ENCODE results near the gene ATP2B2. TPM values are rescaled to one million over a fixed set of nuclear protein-coding genes. Genes with fewer than 3 reads are reported as not detected.
"Not testable (repeated sequence)": the region's sequence is repeated elsewhere in the genome, so short reads cannot be mapped to it uniquely, and the experiment has no call there.

ATP2B2 gene
- polyA plus RNA-seq, 1 donor: 6.6 TPM

- DNase-seq (ENCODE audit: low read depth): no peak
Measured at GRCh38 chr3:10384541-10385360, 120.6 kb downstream of the ATP2B2 start.

- DNase-seq (ENCODE audit: low read depth): no peak
Measured at GRCh38 chr3:10383850-10384248, 121.5 kb downstream of the ATP2B2 start.

GRCh38 chr3:10382892-10383849 is 122.2 kb downstream of the ATP2B2 start:
- DNase-seq (ENCODE audit: low read depth): no peak

GRCh38 chr3:10382445-10382844 is 122.9 kb downstream of the ATP2B2 start:
- not testable (repeated sequence) for DNase-seq (ENCODE audit: low read depth)

- DNase-seq (ENCODE audit: low read depth): no peak
Measured at GRCh38 chr3:10381336-10381735, 124.0 kb downstream of the ATP2B2 start.

- DNase-seq (ENCODE audit: low read depth): no peak
Measured at GRCh38 chr3:10380906-10381305, 124.5 kb downstream of the ATP2B2 start.

- DNase-seq (ENCODE audit: low read depth): no peak
Measured at GRCh38 chr3:10379961-10380360, 125.4 kb downstream of the ATP2B2 start.

GRCh38 chr3:10379161-10379560 is 126.2 kb downstream of the ATP2B2 start:
- no peak for DNase-seq (ENCODE audit: low read depth)

- no peak for DNase-seq (ENCODE audit: low read depth)
Measured at GRCh38 chr3:10378742-10379141, 126.6 kb downstream of the ATP2B2 start.

- no peak for DNase-seq (ENCODE audit: low read depth)
Measured at GRCh38 chr3:10378246-10378645, 127.1 kb downstream of the ATP2B2 start.

GRCh38 chr3:10377148-10377725 is 128.1 kb downstream of the ATP2B2 start:
- no peak for DNase-seq (ENCODE audit: low read depth)

- DNase-seq (ENCODE audit: low read depth): no peak
Measured at GRCh38 chr3:10376353-10376752, 129.0 kb downstream of the ATP2B2 start.

GRCh38 chr3:10375296-10376053 is 129.9 kb downstream of the ATP2B2 start:
- DNase-seq (ENCODE audit: low read depth): no peak

GRCh38 chr3:10374311-10374710 is 131.1 kb downstream of the ATP2B2 start:
- no peak for DNase-seq (ENCODE audit: low read depth)

- DNase-seq (ENCODE audit: low read depth): no peak
Measured at GRCh38 chr3:10373686-10374261, 131.6 kb downstream of the ATP2B2 start.

- DNase-seq (ENCODE audit: low read depth): no peak
Measured at GRCh38 chr3:10371789-10372188, 133.6 kb downstream of the ATP2B2 start.

- no peak for DNase-seq (ENCODE audit: low read depth)
Measured at GRCh38 chr3:10371167-10371566, 134.2 kb downstream of the ATP2B2 start.

- DNase-seq (ENCODE audit: low read depth): no peak
Measured at GRCh38 chr3:10370429-10370828, 135.0 kb downstream of the ATP2B2 start.

GRCh38 chr3:10368512-10368911 is 136.9 kb downstream of the ATP2B2 start:
- no peak for DNase-seq (ENCODE audit: low read depth)

GRCh38 chr3:10367506-10367905 is 137.9 kb downstream of the ATP2B2 start:
- no peak for DNase-seq (ENCODE audit: low read depth)

- no peak for DNase-seq (ENCODE audit: low read depth)
Measured at GRCh38 chr3:10366651-10367101, 138.7 kb downstream of the ATP2B2 start.
